GM21619 (cell line): Measurements from ENCODE around the gene RHBDL3.
"Not testable (repeated sequence)": the region's sequence is repeated elsewhere in the genome, so short reads cannot be mapped to it uniquely, and the experiment has no call there.

Source experiments
- ATAC-seq: cut with Tn5 transposase; IDR thresholded peaks from one replicate; pipeline ENCODE4 v1.9.1; 2021; ENCODE audit not compliant: unreplicated experiment

Gene RHBDL3, protein sequence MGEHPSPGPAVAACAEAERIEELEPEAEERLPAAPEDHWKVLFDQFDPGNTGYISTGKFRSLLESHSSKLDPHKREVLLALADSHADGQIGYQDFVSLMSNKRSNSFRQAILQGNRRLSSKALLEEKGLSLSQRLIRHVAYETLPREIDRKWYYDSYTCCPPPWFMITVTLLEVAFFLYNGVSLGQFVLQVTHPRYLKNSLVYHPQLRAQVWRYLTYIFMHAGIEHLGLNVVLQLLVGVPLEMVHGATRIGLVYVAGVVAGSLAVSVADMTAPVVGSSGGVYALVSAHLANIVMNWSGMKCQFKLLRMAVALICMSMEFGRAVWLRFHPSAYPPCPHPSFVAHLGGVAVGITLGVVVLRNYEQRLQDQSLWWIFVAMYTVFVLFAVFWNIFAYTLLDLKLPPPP

DNA sequence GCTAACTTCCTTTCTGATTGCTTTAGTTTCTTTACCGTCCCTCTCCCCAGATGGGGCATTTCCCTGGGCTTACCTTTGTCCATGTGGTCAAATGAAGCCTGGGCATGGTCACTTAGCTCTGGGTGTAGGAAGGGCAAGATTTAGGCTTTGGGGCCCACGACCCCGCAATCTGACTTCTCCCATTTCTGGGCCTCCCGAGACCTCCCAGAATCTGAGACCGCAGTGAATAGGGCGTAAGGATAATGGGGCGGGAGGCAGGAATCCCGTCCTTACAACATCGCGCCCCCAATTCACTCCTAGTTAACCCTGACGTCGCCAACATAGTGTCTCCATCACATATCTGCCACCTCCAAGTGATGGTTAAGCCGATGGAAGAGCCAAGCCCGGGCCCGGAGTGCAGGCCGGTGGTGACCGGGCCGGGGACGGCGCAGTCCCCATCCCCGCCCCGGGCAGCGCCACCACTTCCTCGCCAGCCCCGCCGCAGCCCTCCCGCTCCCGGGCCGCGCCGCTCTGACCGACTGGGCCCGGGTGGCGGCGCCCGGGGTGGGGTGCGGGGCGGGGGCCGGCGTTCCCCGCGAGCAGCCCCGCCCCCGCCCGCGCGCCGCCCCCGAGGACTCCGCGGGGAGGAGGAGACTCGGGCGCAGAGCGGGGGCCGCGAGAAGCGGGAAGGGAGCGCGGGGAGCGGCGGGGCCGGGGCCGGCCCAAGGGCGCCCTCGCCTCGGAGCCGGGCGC is at the start of gene RHBDL3:
RHBDL3 (plus strand) TSS at position 641 of the 732 bp plus-strand sequence. CDS start 358 bp downstream, outside the sequence.
- no peak for ATAC-seq

GRCh38 chr17:32222621-32223020 is 43.0 kb upstream of the RHBDL3 start:
- ATAC-seq = no peak

GRCh38 chr17:32223703-32224102 is 41.9 kb upstream of the RHBDL3 start:
- no peak for ATAC-seq

DNA sequence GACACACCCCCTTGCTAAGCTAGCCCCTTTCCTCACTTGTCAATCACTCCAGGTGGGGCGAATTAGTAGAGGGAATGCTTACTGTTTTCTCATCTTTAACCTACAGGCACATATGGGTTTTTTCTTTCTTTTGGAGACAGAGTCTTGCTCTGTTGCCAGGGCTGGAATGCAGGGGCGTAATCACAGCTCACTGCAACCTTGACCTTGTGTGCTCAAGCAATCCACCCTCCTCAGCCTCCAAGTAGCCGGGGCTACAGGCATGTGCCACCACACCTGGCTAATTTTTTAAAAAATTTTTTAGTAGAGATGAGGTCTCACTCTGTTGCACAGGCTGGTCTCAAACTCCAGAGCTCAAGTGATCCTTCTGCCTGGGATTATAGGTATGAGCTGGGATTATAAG is 38.7 kb upstream of the RHBDL3 start:
- no peak for ATAC-seq

DNA sequence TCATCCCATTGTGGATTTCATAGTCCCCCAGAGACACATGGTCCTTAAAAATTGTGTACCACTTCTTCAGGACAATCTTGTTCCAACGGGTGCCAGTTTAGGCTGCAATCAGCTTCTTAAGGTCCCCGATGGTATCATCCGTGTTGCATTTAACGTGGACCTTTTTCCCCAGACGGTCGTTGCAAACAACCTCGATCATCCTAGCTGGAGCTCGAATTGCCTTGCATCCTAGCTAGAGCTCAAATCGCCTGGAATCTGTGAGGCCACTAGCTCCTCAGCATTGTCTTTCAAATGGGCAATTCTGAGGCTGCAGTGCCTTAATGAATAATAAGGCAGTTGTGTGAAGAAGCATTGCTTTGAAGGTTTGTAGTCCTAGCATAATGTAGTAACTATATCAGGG is 37.7 kb upstream of the RHBDL3 start:
- ATAC-seq = no peak

- no peak for ATAC-seq
These were observed 30.0 kb upstream of the RHBDL3 start for GRCh38 chr17:32235588-32235987.

GRCh38 chr17:32239456-32239855 is 26.2 kb upstream of the RHBDL3 start:
- ATAC-seq = no peak

GRCh38 chr17:32240750-32241149 is 24.9 kb upstream of the RHBDL3 start:
- no peak for ATAC-seq

DNA sequence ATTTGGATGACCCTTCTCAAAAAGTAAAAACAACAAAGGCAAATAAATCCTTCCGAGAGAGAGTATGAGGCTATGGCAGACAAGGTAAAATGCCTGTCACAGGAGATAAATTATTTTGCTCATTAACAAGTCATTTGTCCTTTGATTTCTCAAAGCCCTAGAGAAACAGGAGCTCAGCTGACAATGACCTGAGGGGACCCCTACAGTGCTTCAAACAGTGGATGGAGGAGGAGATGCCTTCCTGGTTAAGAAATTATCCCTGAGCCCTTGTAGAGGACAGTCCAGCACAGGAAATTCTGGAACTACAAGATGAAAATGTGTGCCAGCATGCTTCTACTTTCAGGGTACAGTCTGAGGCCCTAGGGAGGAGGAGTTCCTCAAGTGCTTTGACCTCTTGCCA is 24.0 kb upstream of the RHBDL3 start:
- no peak for ATAC-seq

DNA sequence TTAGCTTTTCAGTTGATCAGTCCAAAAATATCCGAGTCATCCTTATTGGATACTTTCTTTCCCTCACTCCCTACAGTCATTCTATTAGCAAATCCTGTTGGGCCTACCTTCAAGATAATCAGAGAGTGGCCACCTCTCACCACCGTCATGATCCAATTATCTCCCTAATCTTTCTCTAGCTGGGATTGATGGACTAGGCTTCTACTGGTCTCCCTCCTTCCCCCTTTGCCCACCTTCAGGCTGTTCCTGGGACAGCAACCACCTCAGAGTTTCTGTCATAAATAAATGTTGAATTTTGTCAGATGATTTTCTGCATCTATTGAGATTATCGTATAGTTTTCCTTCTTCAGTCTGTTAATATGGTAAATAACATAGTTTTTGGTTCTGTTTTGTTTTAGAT is 16.2 kb upstream of the RHBDL3 start:
- ATAC-seq = no peak

DNA sequence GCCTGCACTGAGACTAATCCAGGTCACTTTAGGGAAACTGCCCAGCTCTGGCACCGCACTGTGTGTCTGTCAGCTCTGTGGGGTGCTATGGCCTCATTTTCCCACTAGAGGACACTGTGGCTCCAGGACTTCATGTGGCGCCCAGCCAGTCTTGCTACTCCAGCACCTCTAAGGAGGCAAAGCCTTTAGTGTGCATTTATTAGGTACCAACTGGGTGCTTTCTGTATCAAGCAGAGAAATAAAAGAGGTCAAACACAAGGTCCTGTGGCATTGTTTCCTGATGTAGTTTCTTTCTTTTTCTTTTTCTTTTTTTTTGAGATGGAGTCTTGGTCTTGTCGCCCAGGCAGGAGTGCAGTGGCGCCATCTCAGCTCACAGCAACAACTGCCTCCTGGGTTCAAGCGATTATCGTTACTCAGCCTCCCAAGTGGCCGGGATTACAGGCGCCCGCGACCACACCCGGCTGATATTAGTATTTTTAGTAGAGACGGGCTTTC is 12.5 kb upstream of the RHBDL3 start:
- ATAC-seq = no peak

DNA sequence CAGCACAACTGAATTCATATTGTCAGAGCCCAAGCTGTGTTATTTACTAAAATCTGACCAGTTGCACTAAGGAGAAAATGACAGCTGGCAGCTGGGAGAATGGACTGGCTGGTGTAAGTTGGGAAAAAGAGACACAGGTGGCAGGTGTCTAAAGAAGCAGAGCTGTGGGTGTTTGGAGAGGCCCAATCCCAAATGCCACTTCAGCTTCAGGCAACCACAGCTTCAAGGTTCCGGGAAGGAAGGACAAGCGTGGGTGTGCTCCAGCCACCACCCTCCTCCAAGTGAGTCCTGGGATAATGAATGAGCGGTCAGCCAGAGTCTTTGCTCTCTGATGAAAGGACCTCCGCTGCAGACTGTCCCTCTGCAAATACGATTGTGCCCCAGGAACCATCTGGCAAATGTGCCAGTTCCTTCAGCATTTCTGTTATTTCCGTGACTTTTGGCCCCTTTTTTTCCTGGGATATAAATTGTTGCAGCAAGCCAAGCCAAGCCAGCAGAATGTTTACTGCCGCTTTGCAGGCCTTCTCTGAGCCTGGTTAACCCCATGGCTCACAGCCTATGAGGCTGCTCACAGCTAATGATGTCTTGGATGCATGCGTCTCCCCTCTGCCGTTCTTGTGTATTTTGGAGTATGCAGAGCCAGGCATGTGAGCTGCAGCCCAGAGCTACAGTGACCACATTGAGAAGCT is 9.5 kb upstream of the RHBDL3 start:
- ATAC-seq = no peak

GRCh38 chr17:32256701-32257019 is 9.0 kb upstream of the RHBDL3 start:
- ATAC-seq = no peak

GRCh38 chr17:32258383-32259140 is 7.1 kb upstream of the RHBDL3 start:
- ATAC-seq = no peak

- no peak for ATAC-seq
These were observed 6.0 kb upstream of the RHBDL3 start for GRCh38 chr17:32259586-32259985.

DNA sequence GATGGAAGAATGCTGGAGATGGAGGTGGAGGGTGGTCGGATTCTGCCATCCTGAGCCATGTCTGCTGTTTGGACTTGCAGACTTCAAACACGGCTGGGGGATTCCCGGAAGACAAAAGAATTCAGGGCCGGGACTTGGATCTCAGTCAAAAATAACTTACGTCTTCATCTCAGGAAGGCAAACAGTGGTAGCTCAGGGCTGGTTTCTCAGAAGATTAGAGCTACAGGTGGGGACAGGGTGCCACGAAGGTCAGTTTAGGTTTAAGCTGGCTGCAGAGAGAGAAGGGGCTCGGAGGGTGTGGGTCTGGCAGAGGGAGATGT is 4.3 kb upstream of the RHBDL3 start:
- ATAC-seq = no peak

- no peak for ATAC-seq
These were observed 3.6 kb upstream of the RHBDL3 start for GRCh38 chr17:32261936-32262510.

DNA sequence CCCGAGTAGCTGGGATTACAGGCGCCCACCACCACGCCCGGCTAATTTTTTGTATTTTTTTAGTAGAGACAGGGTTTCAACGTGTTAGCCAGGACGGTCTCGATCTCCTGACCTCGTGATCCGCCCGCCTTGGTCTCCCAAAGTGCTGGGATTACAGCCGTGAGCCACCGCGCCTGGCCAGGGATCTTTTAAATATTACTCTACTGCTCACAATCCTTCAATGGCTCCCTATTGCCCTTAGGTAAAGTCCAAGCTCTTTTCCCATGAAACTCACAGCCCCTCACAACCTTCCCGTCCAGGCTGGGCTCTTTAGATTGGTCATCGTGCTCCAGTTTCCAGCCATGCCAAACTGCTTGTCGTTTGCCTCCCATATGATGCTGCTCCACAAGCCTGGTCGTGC is 2.1 kb upstream of the RHBDL3 start:
- ATAC-seq = not testable (repeated sequence)

DNA sequence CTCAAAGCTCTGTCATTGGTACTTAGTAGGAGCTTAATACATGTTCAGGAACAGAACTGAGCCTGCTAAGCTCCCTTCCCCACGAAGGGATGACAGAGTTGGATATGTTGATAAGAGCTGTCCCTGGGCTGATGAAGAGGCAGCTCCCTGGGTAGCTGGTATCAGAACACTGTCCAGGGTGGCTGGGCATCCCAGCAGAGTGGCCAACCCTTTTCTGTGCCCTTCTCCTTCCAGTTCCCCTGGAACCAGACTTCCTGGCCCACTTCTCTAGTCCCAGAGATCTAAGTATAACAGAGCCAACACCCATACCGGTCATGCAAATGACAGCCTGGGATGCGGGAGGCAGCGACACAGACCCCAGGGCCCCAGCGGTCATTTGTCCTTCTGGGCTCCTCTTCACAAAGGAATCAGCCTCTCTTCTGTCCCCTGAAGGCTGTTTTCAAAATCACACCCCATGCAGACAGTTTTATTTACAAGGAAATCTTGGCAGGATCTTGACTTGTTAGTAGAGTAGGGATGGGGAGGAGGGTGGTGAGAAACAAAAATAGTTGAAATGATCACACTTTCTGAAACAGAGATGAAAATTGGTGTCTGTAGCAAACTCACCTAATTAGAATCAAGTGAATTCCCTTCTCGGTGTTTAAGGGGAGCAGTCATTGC is 1.4 kb upstream of the RHBDL3 start:
- ATAC-seq = no peak

DNA sequence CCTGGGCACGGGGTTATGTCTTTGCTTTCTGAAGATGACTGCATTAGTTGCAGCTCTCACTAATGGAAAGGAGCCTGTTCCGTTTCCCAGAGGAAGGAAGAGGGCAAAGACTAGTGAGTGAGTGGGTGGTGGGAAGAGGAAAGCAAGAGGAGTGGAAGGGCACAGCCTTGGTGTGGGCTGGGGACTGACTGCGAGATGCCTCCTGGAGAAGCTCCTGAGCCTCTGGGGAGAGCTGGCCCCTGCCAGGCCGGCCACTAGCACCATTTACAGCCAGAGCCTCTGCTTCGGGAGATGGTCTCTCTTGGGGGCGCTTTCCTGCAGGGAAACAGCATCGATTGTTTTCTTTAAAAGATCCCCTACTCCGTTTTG is 825 bp upstream of the RHBDL3 start:
- ATAC-seq = no peak

- no peak for ATAC-seq
These were observed 388 bp downstream of the RHBDL3 start for GRCh38 chr17:32266051-32266388.
